ENCODE data around the gene PERM1. TPM values are rescaled to one million over a fixed set of nuclear protein-coding genes. Genes with fewer than 3 reads are reported as not detected.

The PERM1 gene
- total and polyA plus RNA-seq, 2 of the 13 experiments (the other 11 are each of a cell fraction or from before 2014, with no cell fraction given), result 0.04 to 0.29 TPM

- peak; percentile 77 for TF ChIP-seq MXD4 (CRISPR knock-in tag; IDR thresholded peaks at IDR 0.05)
- no peak for TF ChIP-seq FOXC1 (CRISPR knock-in tag; IDR thresholded peaks at IDR 0.05; ENCODE audit: borderline replicate concordance)
- no peak for TF ChIP-seq GABPA (IDR thresholded peaks at IDR 0.05; ENCODE audit: low read depth, low read length)
- TF ChIP-seq GABPA (CRISPR knock-in tag; IDR thresholded peaks at IDR 0.05; ENCODE audit: low read depth), result peak; percentile 31; the same call in 1 of the 2 replicates
- TF ChIP-seq ETS1 (CRISPR knock-in tag; IDR thresholded peaks at IDR 0.05), result no peak
- TF ChIP-seq STAG1 (CRISPR knock-in tag; IDR thresholded peaks at IDR 0.05), result peak; percentile 8; the same call in 1 of the 2 replicates
- TF ChIP-seq EED (CRISPR knock-in tag; IDR thresholded peaks at IDR 0.05), result 0 out of 2 replicates have a peak, but pooled peaks have one; percentile 67
- no peak for TF ChIP-seq ETV6 (CRISPR knock-in tag; conservative IDR thresholded peaks at IDR 0.05)
- TF ChIP-seq ZFAT (CRISPR knock-in tag; conservative IDR thresholded peaks at IDR 0.05), result no peak
- TF ChIP-seq XBP1 (CRISPR knock-in tag; IDR thresholded peaks at IDR 0.05), result no peak
- TF ChIP-seq ZNF770 (CRISPR knock-in tag; IDR thresholded peaks at IDR 0.05), result peak; percentile 24
- TF ChIP-seq RFXAP (CRISPR knock-in tag; IDR thresholded peaks at IDR 0.05; ENCODE audit: borderline replicate concordance), result no peak
- peak; percentile 84 for TF ChIP-seq ZNF639 (CRISPR knock-in tag; conservative IDR thresholded peaks at IDR 0.05)
- TF ChIP-seq ZNF703 (CRISPR knock-in tag; IDR thresholded peaks at IDR 0.05; ENCODE audit: borderline replicate concordance), result no peak
- no peak for TF ChIP-seq KLF12 (CRISPR knock-in tag; IDR thresholded peaks at IDR 0.05; ENCODE audit: borderline replicate concordance)
- TF ChIP-seq POLR2A (IDR thresholded peaks at IDR 0.05; ENCODE audit: insufficient read depth in 1 of 2, low read depth in 2 of 2, low read length in 2 of 2), result no peak
- no peak for TF ChIP-seq NCOA1 (CRISPR knock-in tag; IDR thresholded peaks at IDR 0.05)
- TF ChIP-seq RNF219 (CRISPR knock-in tag; IDR thresholded peaks at IDR 0.05), result no peak
- peak; percentile 73; the same call in 1 of the 2 replicates for TF ChIP-seq ZSCAN31 (CRISPR knock-in tag; IDR thresholded peaks at IDR 0.05; ENCODE audit: low read depth)
- TF ChIP-seq ARNTL (CRISPR knock-in tag; IDR thresholded peaks at IDR 0.05), result no peak
- TF ChIP-seq ZNF777 (CRISPR knock-in tag; IDR thresholded peaks at IDR 0.05), result no peak
- TF ChIP-seq IRF2 (CRISPR knock-in tag; IDR thresholded peaks at IDR 0.05), result peak; percentile 100
- TF ChIP-seq ZBTB25 (CRISPR knock-in tag; IDR thresholded peaks at IDR 0.05), result peak; percentile 84; the same call in 1 of the 2 replicates
- TF ChIP-seq PHF8 (CRISPR knock-in tag; IDR thresholded peaks at IDR 0.05), result peak; percentile 53; the same call in 1 of the 2 replicates
These were observed 31.4 kb upstream of the PERM1 start, which contains the start of gene ISG15 (continued) for GRCh38 chr1:1013105-1013921.
